DMS 273 (cell line): ENCODE measurements around the gene ADD2.

Experiments
- DNase-seq: peaks from one replicate; lab custom pipeline; 2025; ENCODE audit not compliant: unreplicated experiment; lab: John Stamatoyannopoulos, UW

The ADD2 gene

GRCh38 chr2:70726947-70727725 lies 40.9 kb downstream of the ADD2 start:
- no peak for DNase-seq

- no peak for DNase-seq
Measured at GRCh38 chr2:70725505-70725904, 42.5 kb downstream of the ADD2 start.

GRCh38 chr2:70724366-70724765 lies 43.6 kb downstream of the ADD2 start:
- DNase-seq, result no peak

GRCh38 chr2:70723286-70723885 lies 44.6 kb downstream of the ADD2 start:
- no peak for DNase-seq

- no peak for DNase-seq
Measured at GRCh38 chr2:70720124-70720523, 47.9 kb downstream of the ADD2 start.

- no peak for DNase-seq
Measured at GRCh38 chr2:70719231-70719630, 48.8 kb downstream of the ADD2 start.

- DNase-seq, result no peak
Measured at GRCh38 chr2:70718736-70719135, 49.3 kb downstream of the ADD2 start.

GRCh38 chr2:70718241-70718640 lies 49.8 kb downstream of the ADD2 start:
- DNase-seq, result no peak

- no peak for DNase-seq
Measured at GRCh38 chr2:70717431-70718038, 50.5 kb downstream of the ADD2 start.

- no peak for DNase-seq
Measured at GRCh38 chr2:70716951-70717350, 51.0 kb downstream of the ADD2 start.

- DNase-seq, result peak; percentile 55
Measured at GRCh38 chr2:70716131-70716743, 51.8 kb downstream of the ADD2 start.

- DNase-seq, result peak; percentile 11
Measured at GRCh38 chr2:70715071-70715985, 52.7 kb downstream of the ADD2 start.

GRCh38 chr2:70714141-70714905 lies 53.7 kb downstream of the ADD2 start:
- peak; percentile 43 for DNase-seq

GRCh38 chr2:70712916-70713315 lies 55.1 kb downstream of the ADD2 start:
- no peak for DNase-seq

GRCh38 chr2:70711191-70711590 lies 56.8 kb downstream of the ADD2 start:
- DNase-seq, result no peak

- DNase-seq, result no peak
Measured at GRCh38 chr2:70710038-70710690, 57.8 kb downstream of the ADD2 start.

- DNase-seq, result peak; percentile 16
Measured at GRCh38 chr2:70709275-70710037, 58.5 kb downstream of the ADD2 start.

- DNase-seq, result peak; percentile 71
Measured at GRCh38 chr2:70708376-70709199, 59.4 kb downstream of the ADD2 start.
